Spleen (tissue), 7 donors: ENCODE data around the gene PLEKHA7.

Experiments
- CTCF ChIP-seq, 11 experiments: fragments of 200-600 bp in 7 of 11; fragments of 450-650 bp in 4 of 11; sonication (generic) in 4 of 11; IDR thresholded peaks in 8 of 11; conservative IDR thresholded peaks in 3 of 11; 1 replicate in 7 of 11; 2 replicates in 4 of 11; pipeline versions ENCODE4 v1.4.0 to v1.8.0; 2016 to 2021; ENCODE audit warnings: antibody characterized with exemption in 11 of 11, inconsistent platforms in 4 of 11, mild to moderate bottlenecking in 1 of 11
- POLR2A ChIP-seq, 3 donors: fragments of 450-650 bp; IDR thresholded peaks; one replicate each; pipeline ENCODE4 v1.5.1; 2017; ENCODE audit warnings: antibody characterized with exemption in 3 of 3, mild to moderate bottlenecking in 1 of 3
- POLR2AphosphoS5 ChIP-seq, 3 donors: sonication (generic); formaldehyde crosslinking; IDR thresholded peaks; one replicate each; pipeline ENCODE4 v1.5.1; 2017; ENCODE audit warnings: antibody characterized with exemption in 3 of 3
- donor health status: DM: no; HTN: no; CAD: no; lungs with moderate emphysema.
- donor health status: DM: no; HTN: no; CAD: no.
- donor health status: DM: no; HTN: no; CAD: no.

GRCh38 chr11:16958833-16959232 lies 55.4 kb downstream of the PLEKHA7 start:
- TF ChIP-seq POLR2AphosphoS5 (IDR thresholded peaks at IDR 0.05), result no peak
- no peak for TF ChIP-seq POLR2A (IDR thresholded peaks at IDR 0.05)
- TF ChIP-seq CTCF (IDR thresholded peaks at IDR 0.05 in 8 of 11, conservative IDR thresholded peaks at IDR 0.05 in 3 of 11), result no peak
